HG02678 (cell line): ENCODE data around the gene RHBDL3.
"Not testable (repeated sequence)": the region's sequence is repeated elsewhere in the genome, so short reads cannot be mapped to it uniquely, and the experiment has no call there.

Experiments used
- ATAC-seq: cut with Tn5 transposase; IDR thresholded peaks from one replicate; pipeline ENCODE4 v1.9.1; 2021; ENCODE audit warnings: mild to moderate bottlenecking, moderate library complexity; ENCODE audit not compliant: unreplicated experiment

RHBDL3 gene

GRCh38 chr17:32265192-32265923, at the start of gene RHBDL3:
Gene RHBDL3, plus strand, starts transcription at chr17:32265832. Its CDS starts 358 bp downstream, at chr17:32266190.
- ATAC-seq = no peak

GRCh38 chr17:32222621-32223020, 43.0 kb upstream of the RHBDL3 start:
- no peak for ATAC-seq

DNA sequence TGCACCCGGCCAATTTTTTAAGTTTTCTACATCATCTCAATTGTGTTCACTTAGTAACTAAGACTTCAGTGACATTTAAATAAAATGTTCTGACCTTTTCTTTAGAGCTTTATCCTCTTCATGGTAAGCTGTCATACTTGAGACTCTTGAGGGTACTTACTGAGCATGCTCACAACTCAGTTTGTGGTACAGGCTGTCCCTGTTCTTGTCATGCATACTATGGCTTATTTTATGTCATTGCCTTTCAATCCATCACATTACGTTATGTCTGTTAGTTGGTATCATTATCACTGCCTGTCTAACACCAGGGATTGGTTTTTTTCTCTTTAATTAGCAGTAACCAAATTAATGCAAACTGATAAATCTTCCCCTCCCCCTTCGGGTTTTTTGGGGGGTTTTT, 41.9 kb upstream of the RHBDL3 start:
- ATAC-seq = no peak

DNA sequence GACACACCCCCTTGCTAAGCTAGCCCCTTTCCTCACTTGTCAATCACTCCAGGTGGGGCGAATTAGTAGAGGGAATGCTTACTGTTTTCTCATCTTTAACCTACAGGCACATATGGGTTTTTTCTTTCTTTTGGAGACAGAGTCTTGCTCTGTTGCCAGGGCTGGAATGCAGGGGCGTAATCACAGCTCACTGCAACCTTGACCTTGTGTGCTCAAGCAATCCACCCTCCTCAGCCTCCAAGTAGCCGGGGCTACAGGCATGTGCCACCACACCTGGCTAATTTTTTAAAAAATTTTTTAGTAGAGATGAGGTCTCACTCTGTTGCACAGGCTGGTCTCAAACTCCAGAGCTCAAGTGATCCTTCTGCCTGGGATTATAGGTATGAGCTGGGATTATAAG, 38.7 kb upstream of the RHBDL3 start:
- no peak for ATAC-seq

GRCh38 chr17:32227910-32228309, 37.7 kb upstream of the RHBDL3 start:
- no peak for ATAC-seq

DNA sequence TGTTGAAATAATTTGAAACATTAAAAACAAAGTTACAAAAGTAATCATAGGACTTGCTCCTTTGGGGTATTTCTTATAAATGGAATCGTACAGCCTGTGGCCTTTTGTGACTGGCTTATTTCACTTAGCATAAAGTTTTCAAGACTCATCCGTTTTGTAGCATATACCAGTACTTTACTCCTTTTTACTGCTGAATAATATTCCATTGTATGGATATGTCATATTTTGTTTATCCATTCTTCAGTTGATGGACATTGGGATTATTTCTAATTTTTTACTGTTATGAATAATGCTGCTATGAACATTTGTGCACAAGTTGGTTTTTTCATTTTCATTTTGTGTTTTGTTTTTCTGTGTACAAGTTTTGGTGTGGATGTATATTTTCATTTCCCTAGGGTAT, 30.0 kb upstream of the RHBDL3 start:
- no peak for ATAC-seq

- ATAC-seq = no peak
These were observed 26.2 kb upstream of the RHBDL3 start for GRCh38 chr17:32239456-32239855.

- no peak for ATAC-seq
These were observed 24.9 kb upstream of the RHBDL3 start for GRCh38 chr17:32240750-32241149.

DNA sequence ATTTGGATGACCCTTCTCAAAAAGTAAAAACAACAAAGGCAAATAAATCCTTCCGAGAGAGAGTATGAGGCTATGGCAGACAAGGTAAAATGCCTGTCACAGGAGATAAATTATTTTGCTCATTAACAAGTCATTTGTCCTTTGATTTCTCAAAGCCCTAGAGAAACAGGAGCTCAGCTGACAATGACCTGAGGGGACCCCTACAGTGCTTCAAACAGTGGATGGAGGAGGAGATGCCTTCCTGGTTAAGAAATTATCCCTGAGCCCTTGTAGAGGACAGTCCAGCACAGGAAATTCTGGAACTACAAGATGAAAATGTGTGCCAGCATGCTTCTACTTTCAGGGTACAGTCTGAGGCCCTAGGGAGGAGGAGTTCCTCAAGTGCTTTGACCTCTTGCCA, 24.0 kb upstream of the RHBDL3 start:
- no peak for ATAC-seq

DNA sequence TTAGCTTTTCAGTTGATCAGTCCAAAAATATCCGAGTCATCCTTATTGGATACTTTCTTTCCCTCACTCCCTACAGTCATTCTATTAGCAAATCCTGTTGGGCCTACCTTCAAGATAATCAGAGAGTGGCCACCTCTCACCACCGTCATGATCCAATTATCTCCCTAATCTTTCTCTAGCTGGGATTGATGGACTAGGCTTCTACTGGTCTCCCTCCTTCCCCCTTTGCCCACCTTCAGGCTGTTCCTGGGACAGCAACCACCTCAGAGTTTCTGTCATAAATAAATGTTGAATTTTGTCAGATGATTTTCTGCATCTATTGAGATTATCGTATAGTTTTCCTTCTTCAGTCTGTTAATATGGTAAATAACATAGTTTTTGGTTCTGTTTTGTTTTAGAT, 16.2 kb upstream of the RHBDL3 start:
- no peak for ATAC-seq

DNA sequence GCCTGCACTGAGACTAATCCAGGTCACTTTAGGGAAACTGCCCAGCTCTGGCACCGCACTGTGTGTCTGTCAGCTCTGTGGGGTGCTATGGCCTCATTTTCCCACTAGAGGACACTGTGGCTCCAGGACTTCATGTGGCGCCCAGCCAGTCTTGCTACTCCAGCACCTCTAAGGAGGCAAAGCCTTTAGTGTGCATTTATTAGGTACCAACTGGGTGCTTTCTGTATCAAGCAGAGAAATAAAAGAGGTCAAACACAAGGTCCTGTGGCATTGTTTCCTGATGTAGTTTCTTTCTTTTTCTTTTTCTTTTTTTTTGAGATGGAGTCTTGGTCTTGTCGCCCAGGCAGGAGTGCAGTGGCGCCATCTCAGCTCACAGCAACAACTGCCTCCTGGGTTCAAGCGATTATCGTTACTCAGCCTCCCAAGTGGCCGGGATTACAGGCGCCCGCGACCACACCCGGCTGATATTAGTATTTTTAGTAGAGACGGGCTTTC, 12.5 kb upstream of the RHBDL3 start:
- no peak for ATAC-seq

GRCh38 chr17:32256012-32256700, 9.5 kb upstream of the RHBDL3 start:
- ATAC-seq = no peak

- ATAC-seq = no peak
These were observed 9.0 kb upstream of the RHBDL3 start for GRCh38 chr17:32256701-32257019.

- ATAC-seq = no peak
These were observed 7.1 kb upstream of the RHBDL3 start for GRCh38 chr17:32258383-32259140.

DNA sequence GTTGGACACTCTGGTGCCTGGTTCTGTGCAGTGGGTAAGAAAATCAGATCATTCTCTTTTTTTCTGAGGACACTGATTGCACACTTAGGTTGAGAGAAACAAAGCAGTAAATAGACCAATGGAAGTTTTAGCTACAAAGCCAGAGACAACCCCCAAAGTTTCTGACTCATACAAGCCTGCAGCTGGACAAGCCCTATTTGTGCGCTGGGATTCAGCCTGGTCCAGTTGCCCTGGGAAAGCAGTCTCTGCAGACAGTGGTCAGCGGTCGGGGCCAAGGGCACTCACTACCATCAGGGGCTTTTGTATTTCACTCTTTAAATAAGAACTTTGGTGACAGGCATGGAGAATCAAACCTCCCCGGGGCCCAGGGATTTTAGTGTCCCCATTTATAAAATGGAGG, 6.0 kb upstream of the RHBDL3 start:
- ATAC-seq = no peak

GRCh38 chr17:32261417-32261736, 4.3 kb upstream of the RHBDL3 start:
- ATAC-seq = no peak

DNA sequence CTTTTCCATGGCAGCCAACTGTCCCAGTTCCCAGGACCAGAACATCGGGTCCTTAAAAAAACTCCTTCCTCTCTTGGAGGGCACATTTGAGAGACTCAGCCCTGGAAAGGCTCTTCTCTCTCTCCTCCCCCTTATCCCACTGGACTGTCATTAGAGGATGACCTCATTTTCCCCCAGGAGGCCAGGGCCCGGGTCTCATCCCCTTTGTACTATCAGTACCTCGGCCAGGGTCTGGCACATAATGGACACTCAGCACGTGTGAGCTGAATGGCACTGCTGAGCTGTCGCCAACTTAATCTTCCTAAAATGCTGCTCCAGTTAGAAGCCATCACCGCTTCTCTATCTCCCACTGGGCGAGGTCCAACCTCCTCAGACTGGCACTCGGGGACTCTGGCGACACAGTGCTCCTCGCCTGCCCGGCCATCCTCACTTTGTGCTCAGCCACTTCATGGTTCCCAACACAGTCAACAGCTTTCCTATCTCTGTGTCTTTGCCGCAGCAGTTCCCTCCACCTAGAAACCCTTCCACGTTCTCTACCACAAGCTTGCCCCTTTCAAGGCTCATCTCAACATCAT, 3.6 kb upstream of the RHBDL3 start:
- ATAC-seq = no peak

- not testable (repeated sequence) for ATAC-seq
These were observed 2.1 kb upstream of the RHBDL3 start for GRCh38 chr17:32263515-32263914.

DNA sequence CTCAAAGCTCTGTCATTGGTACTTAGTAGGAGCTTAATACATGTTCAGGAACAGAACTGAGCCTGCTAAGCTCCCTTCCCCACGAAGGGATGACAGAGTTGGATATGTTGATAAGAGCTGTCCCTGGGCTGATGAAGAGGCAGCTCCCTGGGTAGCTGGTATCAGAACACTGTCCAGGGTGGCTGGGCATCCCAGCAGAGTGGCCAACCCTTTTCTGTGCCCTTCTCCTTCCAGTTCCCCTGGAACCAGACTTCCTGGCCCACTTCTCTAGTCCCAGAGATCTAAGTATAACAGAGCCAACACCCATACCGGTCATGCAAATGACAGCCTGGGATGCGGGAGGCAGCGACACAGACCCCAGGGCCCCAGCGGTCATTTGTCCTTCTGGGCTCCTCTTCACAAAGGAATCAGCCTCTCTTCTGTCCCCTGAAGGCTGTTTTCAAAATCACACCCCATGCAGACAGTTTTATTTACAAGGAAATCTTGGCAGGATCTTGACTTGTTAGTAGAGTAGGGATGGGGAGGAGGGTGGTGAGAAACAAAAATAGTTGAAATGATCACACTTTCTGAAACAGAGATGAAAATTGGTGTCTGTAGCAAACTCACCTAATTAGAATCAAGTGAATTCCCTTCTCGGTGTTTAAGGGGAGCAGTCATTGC, 1.4 kb upstream of the RHBDL3 start:
- ATAC-seq = no peak

DNA sequence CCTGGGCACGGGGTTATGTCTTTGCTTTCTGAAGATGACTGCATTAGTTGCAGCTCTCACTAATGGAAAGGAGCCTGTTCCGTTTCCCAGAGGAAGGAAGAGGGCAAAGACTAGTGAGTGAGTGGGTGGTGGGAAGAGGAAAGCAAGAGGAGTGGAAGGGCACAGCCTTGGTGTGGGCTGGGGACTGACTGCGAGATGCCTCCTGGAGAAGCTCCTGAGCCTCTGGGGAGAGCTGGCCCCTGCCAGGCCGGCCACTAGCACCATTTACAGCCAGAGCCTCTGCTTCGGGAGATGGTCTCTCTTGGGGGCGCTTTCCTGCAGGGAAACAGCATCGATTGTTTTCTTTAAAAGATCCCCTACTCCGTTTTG, 825 bp upstream of the RHBDL3 start:
- ATAC-seq = no peak

- no peak for ATAC-seq
These were observed 388 bp downstream of the RHBDL3 start for GRCh38 chr17:32266051-32266388.
